ENCODE data around the gene NAALADL1.

NAALADL1 gene

GRCh38 chr11:65083134-65083833, 24.9 kb upstream of the NAALADL1 start:
- FAIRE-seq: peak; percentile 44
- no peak for DNase-seq (ENCODE audit: insufficient read length, low spot score)

GRCh38 chr11:65078786-65079342, 20.5 kb upstream of the NAALADL1 start:
- FAIRE-seq (no peak), DNase-seq (ENCODE audit: insufficient read length, low spot score) (no peak)

- DNase-seq (ENCODE audit: insufficient read length, low spot score): no peak
- FAIRE-seq: peak; percentile 55
These were observed 19.8 kb upstream of the NAALADL1 start for GRCh38 chr11:65078151-65078550.

- FAIRE-seq (no peak), DNase-seq (ENCODE audit: insufficient read length, low spot score) (no peak)
These were observed 19.1 kb upstream of the NAALADL1 start for GRCh38 chr11:65077451-65077850.

- no peak for FAIRE-seq
These were observed 14.2 kb upstream of the NAALADL1 start for GRCh38 chr11:65072631-65072966.

GRCh38 chr11:65071907-65072630, 13.7 kb upstream of the NAALADL1 start:
- FAIRE-seq (no peak), DNase-seq (ENCODE audit: insufficient read length, low spot score) (no peak)

More at GRCh38 chr11:65072631-65072966, 14.2 kb upstream of the NAALADL1 start:
- DNase-seq (ENCODE audit: insufficient read length, low spot score): no peak

- no peak for FAIRE-seq
- DNase-seq (ENCODE audit: insufficient read length, low spot score): no peak
These were observed 10.9 kb upstream of the NAALADL1 start for GRCh38 chr11:65069217-65069616.

- no peak for FAIRE-seq
- DNase-seq (ENCODE audit: insufficient read length, low spot score): no peak
These were observed 9.1 kb upstream of the NAALADL1 start for GRCh38 chr11:65067446-65067845.

- FAIRE-seq (no peak), DNase-seq (ENCODE audit: insufficient read length, low spot score) (no peak)
These were observed 8.5 kb upstream of the NAALADL1 start for GRCh38 chr11:65066805-65067291.

GRCh38 chr11:65066315-65066714, 8.0 kb upstream of the NAALADL1 start:
- no peak for FAIRE-seq
- no peak for DNase-seq (ENCODE audit: insufficient read length, low spot score)

GRCh38 chr11:65065851-65066250, 7.5 kb upstream of the NAALADL1 start:
- DNase-seq (ENCODE audit: insufficient read length, low spot score) (no peak), FAIRE-seq (no peak)

GRCh38 chr11:65064847-65065240, 6.5 kb upstream of the NAALADL1 start:
- FAIRE-seq (no peak), DNase-seq (ENCODE audit: insufficient read length, low spot score) (no peak)

GRCh38 chr11:65063532-65063931, 5.2 kb upstream of the NAALADL1 start:
- DNase-seq (ENCODE audit: insufficient read length, low spot score) (no peak), FAIRE-seq (no peak)

GRCh38 chr11:65060913-65061408, 2.6 kb upstream of the NAALADL1 start:
- DNase-seq (ENCODE audit: insufficient read length, low spot score) (no peak), FAIRE-seq (no peak)

- FAIRE-seq (no peak), DNase-seq (ENCODE audit: insufficient read length, low spot score) (no peak)
These were observed 1.8 kb upstream of the NAALADL1 start for GRCh38 chr11:65059959-65060824.

GRCh38 chr11:65059523-65059922, 1.2 kb upstream of the NAALADL1 start:
- DNase-seq (ENCODE audit: insufficient read length, low spot score): no peak
- no peak for FAIRE-seq

- FAIRE-seq (no peak), DNase-seq (ENCODE audit: insufficient read length, low spot score) (no peak)
These were observed 341 bp downstream of the NAALADL1 start for GRCh38 chr11:65058012-65058411.

GRCh38 chr11:65057526-65057925, 827 bp downstream of the NAALADL1 start:
- no peak for DNase-seq (ENCODE audit: insufficient read length, low spot score)
- no peak for FAIRE-seq

- FAIRE-seq (no peak), DNase-seq (ENCODE audit: insufficient read length, low spot score) (no peak)
These were observed 1.4 kb downstream of the NAALADL1 start for GRCh38 chr11:65056999-65057398.

- DNase-seq (ENCODE audit: insufficient read length, low spot score) (no peak), FAIRE-seq (no peak)
These were observed 2.8 kb downstream of the NAALADL1 start for GRCh38 chr11:65055538-65055937.
